Activated T-helper 17 cell treated with anti-CD3 and anti-CD28 coated beads, Interleukin-2, amount 50 U/mL, for 72 hours (primary cell): ENCODE data around the gene SLC35G4. TPM values are rescaled to one million over a fixed set of nuclear protein-coding genes. Genes with fewer than 3 reads are reported as not detected.
"Not testable (repeated sequence)": the region's sequence is repeated elsewhere in the genome, so short reads cannot be mapped to it uniquely, and the experiment has no call there.

Source experiments
- ATAC-seq: fragments of 150-1000 bp; cut with Tn5 transposase; replicated peaks from 2 replicates; pipeline ENCODE4 v1.10.0; 2021; ENCODE audit warnings: mild to moderate bottlenecking, moderate library complexity
- H3K27ac Mint-ChIP-seq: one replicate; pipeline ENCODE4 v1.8.0; 2022; ENCODE audit warnings: mixed read lengths
- H3K27me3 Mint-ChIP-seq: one replicate; pipeline ENCODE4 v1.8.0; 2022; ENCODE audit warnings: mixed read lengths
- H3K36me3 Mint-ChIP-seq: one replicate; pipeline ENCODE4 v1.8.0; 2022; ENCODE audit warnings: low read depth, mild to moderate bottlenecking, mixed read lengths
- H3K4me1 Mint-ChIP-seq: one replicate; pipeline ENCODE4 v1.8.0; 2022; ENCODE audit warnings: mixed read lengths
- H3K4me3 Mint-ChIP-seq: one replicate; pipeline ENCODE4 v1.8.0; 2022; ENCODE audit warnings: mild to moderate bottlenecking, mixed read lengths
- H3K9me3 Mint-ChIP-seq: one replicate; pipeline ENCODE4 v1.8.0; 2022; ENCODE audit warnings: mixed read lengths
- total RNA-seq, 2 donors: library from RNA; stranded (reverse); gene quantifications; one replicate each; pipeline ENCODE4 v1.2.3, GENCODE V29; 2022

The SLC35G4 gene
- not detected for total RNA-seq

DNA sequence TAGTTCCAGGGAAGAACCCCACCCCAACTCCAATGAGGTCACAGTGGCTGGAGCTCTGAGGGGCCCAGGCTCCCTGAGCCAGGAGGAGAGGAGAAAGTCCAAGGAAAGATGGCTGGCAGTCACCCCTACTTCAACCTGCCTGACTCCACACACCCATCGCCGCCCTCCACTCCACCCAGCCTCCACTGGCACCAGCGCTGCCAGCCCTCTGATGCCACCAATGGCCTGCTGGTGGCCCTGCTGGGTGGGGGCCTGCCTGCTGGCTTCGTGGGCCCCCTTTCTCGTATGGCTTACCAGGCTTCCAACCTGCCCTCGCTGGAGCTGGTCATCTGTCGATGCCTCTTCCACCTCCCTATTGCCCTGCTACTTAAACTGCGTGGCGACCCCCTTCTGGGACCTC is at the start of gene SLC35G4:
Gene SLC35G4, plus strand, starts transcription at position 109 of the 400 bp plus-strand sequence. Its CDS starts 0 bp downstream, at position 109.
- ATAC-seq, H3K4me3 Mint-ChIP-seq, H3K4me1 Mint-ChIP-seq, H3K9me3 Mint-ChIP-seq, H3K27ac Mint-ChIP-seq, H3K36me3 Mint-ChIP-seq, H3K27me3 Mint-ChIP-seq: not testable (repeated sequence)

DNA sequence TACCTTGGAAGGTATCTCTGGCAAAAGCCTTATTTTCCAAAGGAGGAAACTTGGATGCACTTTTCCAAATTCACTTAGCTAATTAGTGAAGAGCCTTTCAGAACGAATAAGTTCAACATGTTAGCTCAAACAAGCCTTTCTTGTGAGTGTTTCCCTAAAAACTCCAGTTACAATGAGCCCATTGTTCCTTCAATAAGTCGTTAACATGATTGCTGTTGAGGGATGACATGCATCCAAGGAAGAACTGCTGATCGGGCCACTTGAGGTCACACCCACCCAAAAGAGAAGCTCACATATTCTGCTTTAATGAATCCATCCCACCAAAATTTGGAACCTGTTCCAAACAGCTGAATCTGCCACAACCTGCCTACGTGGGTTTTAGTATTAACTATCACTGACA is 48.1 kb upstream of the SLC35G4 start:
- Mint-ChIP-seq H3K4me3 (no peak overlapping the region), H3K27me3 (peaks cover 7% of the 10 kb centered on the region), H3K9me3 (no peaks in the 10 kb centered on the region), H3K36me3 (no peaks in the 10 kb centered on the region), H3K27ac (no peak overlapping the region), H3K4me1 (no peaks in the 10 kb centered on the region)
- no peak for ATAC-seq

DNA sequence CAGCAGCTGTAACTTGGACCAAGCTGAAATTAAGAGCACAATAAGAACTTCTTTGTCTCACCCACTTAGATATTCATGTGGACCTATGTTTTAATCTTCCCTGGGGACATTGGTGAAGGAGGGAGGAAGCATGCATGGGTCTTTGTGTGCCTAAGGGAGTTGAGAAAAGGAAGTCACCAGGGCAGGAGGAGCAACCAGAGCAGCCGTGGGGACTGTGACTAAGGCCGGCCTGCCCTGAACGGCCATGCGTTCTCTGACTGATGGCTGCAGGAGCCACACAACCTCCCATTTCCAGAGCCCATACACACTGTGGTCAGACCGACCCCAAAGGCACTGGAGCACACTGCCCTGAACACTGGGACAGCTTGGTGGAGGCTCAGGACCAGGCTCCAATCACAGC is 43.7 kb upstream of the SLC35G4 start:
- H3K27ac Mint-ChIP-seq = no peak overlapping the region
- no peaks in the 10 kb centered on the region for H3K9me3 Mint-ChIP-seq
- peaks cover 11% of the 10 kb centered on the region for H3K27me3 Mint-ChIP-seq
- no peak for ATAC-seq
- H3K4me3 Mint-ChIP-seq = no peak overlapping the region
- H3K36me3 Mint-ChIP-seq = no peaks in the 10 kb centered on the region
- H3K4me1 Mint-ChIP-seq = no peaks in the 10 kb centered on the region

DNA sequence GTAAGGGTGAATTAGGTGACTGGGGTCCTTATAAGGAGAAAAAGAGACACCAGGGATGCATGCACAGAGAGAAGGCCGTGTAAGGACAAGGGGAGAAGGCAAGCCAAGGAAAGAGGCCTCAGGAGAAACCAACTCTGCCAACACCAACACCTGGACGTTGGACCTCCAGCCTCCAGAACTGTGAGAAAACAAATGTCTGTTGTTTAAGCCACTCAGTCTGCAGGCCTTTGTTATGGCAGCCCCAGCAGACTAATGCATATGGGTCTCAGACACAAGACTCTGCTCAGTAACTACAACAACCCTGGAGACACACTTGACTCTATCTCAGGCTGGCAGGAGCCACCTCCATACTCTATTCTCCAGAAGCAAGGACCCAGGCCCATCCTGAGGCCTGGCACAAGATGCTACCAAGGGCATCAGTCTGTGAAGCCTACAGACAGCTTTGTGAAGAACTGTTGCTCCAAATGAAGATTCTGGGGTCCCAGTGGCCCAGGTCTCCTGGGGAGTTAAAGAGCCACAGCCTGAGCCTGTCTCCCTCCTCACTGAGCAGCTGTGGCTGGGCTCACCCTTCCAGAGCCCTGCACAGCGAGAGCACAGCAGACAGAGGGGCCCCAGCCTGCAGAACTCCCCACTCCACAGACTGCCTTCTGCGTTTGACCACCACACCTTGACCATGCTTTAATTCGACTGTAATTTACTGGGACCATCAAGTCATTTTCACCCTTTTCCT is 43.0 kb upstream of the SLC35G4 start:
- H3K27ac Mint-ChIP-seq = no peak overlapping the region
- no peaks in the 10 kb centered on the region for H3K36me3 Mint-ChIP-seq
- H3K4me3 Mint-ChIP-seq = no peak overlapping the region
- ATAC-seq = no peak
- no peaks in the 10 kb centered on the region for H3K9me3 Mint-ChIP-seq
- no peaks in the 10 kb centered on the region for H3K4me1 Mint-ChIP-seq
- H3K27me3 Mint-ChIP-seq = peaks cover 10% of the 10 kb centered on the region

DNA sequence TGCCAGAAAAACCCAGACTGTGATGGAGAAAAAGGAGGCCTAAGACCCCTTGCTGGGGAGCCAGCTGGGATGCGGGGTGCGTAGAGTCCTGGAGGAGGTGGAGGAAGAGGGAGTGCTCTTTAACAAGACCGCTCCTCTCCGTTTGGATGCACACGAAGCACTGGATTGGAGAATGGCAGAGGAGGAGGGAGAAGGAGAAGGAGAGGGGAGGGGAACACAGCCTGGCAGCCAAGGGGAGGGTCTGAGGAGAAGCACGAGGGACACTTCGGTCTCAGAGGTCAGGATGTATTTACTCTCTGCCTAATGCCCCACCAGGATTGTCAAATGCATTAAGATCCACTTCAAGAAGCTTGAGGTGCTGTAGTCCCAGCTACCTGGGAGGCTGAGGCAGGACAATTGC is 42.0 kb upstream of the SLC35G4 start:
- H3K27ac Mint-ChIP-seq = no peak overlapping the region

DNA sequence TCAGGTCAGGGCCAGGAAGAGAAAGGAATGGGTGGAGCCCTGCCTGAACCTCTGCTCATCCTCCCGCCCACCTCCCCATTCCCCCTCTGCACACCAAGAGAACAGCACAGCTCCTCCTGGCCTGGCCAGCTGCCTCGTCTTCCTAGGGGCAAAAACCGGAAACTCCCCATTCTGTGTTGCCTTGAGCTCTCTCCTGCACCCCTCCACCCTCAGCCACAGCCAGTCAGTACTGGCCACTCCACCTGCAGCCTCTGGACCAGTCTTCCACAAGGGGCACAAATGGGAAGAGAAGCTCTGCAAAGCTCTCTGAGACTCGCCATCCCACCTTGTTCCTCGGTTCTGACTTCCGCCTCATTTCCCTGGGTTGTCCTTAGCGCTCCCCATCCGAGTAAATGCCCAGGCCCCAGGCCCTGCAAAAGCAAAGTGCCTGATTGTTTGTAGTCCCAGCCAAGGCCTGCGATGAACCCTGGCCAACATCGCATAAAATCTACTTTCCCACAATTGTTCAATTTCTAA is 39.3 kb upstream of the SLC35G4 start:
- H3K4me1 Mint-ChIP-seq = no peaks in the 10 kb centered on the region
- ATAC-seq = no peak
- peaks cover 3% of the 10 kb centered on the region for H3K27me3 Mint-ChIP-seq
- no peaks in the 10 kb centered on the region for H3K9me3 Mint-ChIP-seq
- H3K4me3 Mint-ChIP-seq = no peak overlapping the region
- H3K27ac Mint-ChIP-seq = no peak overlapping the region
- H3K36me3 Mint-ChIP-seq = no peaks in the 10 kb centered on the region

More for the DNA sequence above, 42.0 kb upstream of the SLC35G4 start:
- H3K9me3 Mint-ChIP-seq = no peaks in the 10 kb centered on the region
- no peaks in the 10 kb centered on the region for H3K4me1 Mint-ChIP-seq
- no peaks in the 10 kb centered on the region for H3K36me3 Mint-ChIP-seq
- no peak for ATAC-seq
- H3K27me3 Mint-ChIP-seq = peaks cover 3% of the 10 kb centered on the region
- no peak overlapping the region for H3K4me3 Mint-ChIP-seq

DNA sequence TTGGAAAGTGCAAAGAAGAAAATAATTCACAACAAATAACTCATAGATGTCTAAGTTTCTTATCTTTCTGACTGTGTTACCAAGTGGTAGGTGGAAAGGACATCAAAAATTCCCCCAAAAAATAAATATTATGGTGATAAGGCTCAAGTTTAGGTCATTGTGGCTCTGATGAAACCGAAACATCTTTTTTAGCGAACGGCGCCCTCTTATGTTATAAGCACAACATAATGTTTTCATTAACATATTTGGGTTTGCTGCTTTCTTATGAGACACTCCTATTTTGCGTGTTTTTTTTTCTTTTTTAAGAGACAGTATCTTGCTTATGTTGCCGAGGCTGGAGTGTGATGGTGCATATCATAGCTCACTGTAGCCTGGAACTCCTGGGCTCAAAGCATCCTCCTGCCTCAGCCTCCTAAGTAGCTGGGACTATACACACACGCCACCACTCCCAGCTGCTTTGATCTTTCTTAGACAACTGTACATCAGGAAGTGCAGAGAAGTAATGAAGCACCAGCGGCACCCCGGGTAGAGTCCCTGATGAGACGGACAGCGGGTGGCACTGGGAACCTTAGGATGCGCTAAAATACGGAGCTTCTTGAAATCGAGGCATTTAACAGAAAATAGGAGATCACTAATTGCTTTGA is 38.5 kb upstream of the SLC35G4 start:
- no peaks in the 10 kb centered on the region for H3K36me3 Mint-ChIP-seq
- H3K4me1 Mint-ChIP-seq = no peaks in the 10 kb centered on the region
- H3K27ac Mint-ChIP-seq = no peak overlapping the region
- H3K27me3 Mint-ChIP-seq = peaks cover 3% of the 10 kb centered on the region
- no peaks in the 10 kb centered on the region for H3K9me3 Mint-ChIP-seq
- no peak for ATAC-seq
- H3K4me3 Mint-ChIP-seq = no peak overlapping the region

DNA sequence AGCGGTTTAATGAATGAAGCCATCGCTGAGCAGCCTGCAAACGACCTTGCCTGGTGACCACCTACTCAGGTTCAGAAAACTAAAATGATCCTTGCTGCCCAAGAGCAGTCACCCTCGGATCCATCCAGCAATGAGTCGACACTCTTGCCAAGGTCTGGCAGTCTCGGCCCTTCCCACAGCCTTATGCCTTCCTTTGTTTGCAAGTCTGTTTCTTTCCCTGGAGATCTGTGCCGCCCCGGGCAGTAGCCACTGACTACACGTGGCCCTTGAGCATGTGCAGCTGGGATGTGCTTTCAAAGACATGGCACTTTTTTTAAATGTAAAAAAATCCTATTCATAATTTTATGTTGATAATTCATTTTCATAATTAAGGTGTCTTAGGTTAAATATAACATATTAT is 37.2 kb upstream of the SLC35G4 start:
- Mint-ChIP-seq H3K36me3 (no peaks in the 10 kb centered on the region), H3K9me3 (no peaks in the 10 kb centered on the region), H3K4me3 (no peak overlapping the region), H3K27me3 (peaks cover 2% of the 10 kb centered on the region), H3K4me1 (no peaks in the 10 kb centered on the region), H3K27ac (no peak overlapping the region)
- no peak for ATAC-seq

DNA sequence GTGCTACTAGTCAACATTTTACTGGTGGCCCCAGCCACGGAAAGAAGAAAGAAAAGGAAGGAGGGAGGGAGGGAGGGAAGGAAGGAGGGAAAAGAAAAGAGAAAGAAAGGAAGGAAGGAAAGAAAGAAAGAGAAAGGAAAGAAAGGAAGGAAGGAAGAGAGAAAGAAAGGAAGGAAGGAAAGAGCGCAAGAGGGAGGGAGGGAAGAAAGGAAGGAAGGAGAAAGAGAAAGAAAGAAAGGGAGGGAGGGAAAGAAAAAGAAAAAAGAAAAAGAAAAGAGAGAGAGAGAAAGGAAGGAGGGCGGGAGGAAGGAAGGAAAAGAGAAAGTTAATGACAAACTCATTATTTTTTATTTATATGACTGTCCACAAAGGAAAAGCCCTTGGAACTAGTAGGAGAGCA is 34.9 kb upstream of the SLC35G4 start:
- ATAC-seq = no peak
- peaks cover 7% of the 10 kb centered on the region for H3K4me1 Mint-ChIP-seq
- no peaks in the 10 kb centered on the region for H3K9me3 Mint-ChIP-seq
- no peaks in the 10 kb centered on the region for H3K36me3 Mint-ChIP-seq
- H3K27me3 Mint-ChIP-seq = no peaks in the 10 kb centered on the region
- no peak overlapping the region for H3K4me3 Mint-ChIP-seq
- no peak overlapping the region for H3K27ac Mint-ChIP-seq

DNA sequence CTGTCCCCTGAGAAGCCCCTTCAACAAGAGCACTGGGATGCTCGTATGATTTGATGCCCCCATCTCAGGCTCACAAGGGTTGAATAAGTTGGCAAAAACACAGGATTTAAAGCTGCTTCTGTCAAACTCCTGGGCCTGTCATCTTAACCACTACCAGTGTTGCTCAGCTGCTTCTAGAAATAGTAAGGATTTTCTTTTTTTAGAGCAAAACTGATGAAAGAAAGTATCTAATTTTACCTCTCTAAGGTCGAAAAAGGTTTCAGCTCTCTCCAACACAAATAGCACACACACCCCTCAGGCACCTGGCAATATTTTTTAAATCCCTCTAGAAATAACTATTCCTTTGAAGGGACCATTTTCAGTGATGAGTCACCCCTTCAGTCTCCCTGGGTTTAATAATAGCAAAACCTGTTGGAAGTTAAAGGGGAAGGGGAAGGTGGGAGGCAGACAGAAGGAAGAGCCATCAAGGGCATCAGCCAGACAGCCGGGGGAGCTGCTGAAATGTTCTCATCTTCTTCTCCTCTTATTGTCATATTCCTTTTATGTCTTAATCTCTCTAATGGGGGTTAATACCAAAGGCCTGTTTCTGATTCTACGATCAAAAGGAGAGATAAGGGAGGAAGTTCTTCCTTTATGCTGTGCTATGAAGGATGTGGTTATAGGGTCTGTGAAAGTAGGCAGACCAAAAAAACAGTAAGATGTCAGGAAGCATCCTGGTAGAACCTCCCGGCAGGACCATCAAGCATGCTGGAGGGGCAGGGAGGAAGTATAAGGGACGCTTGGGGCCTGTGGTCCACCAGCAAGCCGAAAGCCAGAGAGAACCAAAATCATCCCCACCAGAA is 31.9 kb upstream of the SLC35G4 start:
- peak overlapping the region; percentile 17 for H3K4me3 Mint-ChIP-seq
- no peaks in the 10 kb centered on the region for H3K9me3 Mint-ChIP-seq
- no peak for ATAC-seq
- no peaks in the 10 kb centered on the region for H3K36me3 Mint-ChIP-seq
- no peaks in the 10 kb centered on the region for H3K27me3 Mint-ChIP-seq
- H3K27ac Mint-ChIP-seq = peak overlapping the region; percentile 56
- peaks cover 7% of the 10 kb centered on the region for H3K4me1 Mint-ChIP-seq

DNA sequence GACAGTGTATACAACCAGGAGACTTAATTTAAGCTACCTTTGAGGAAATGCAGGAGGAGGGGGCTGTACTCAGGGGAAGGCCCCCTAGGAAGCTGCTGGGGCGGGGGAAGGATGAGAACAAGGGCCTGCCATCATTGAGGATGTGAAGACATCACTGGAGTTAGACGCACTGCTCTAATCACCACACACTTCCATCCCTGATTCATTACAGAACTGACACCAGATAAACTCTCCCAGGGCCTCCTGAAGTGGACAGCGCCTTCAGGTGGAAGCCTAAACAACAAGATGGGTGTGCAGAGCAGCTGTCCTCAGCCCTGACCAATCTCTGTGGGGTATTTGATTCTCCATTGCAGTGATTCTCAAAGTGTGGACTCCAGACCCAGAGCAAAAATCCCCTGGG is 30.6 kb upstream of the SLC35G4 start:
- Mint-ChIP-seq H3K4me3 (no peak overlapping the region), H3K9me3 (no peaks in the 10 kb centered on the region), H3K27ac (peak overlapping the region; percentile 8), H3K27me3 (no peaks in the 10 kb centered on the region), H3K36me3 (no peaks in the 10 kb centered on the region), H3K4me1 (peaks cover 7% of the 10 kb centered on the region)
- no peak for ATAC-seq

DNA sequence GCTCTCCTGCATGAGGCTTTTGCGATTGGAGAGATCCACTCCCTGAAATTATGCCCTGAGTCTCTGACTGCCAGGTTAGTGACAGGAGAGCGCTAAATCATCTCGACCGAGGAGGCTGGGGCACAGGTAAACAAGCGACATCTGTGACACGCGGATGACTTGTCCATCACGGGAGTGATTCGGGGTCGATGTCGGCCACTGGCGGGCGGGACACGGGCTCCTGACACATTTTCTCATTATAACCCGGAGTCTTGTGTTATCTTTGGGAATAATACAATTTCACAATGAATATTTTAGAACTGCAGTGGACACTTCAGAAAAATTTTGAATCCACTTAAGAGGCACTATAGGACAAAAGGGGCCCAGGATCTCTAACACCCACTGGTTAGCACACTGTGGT is 29.5 kb upstream of the SLC35G4 start:
- Mint-ChIP-seq H3K4me3 (no peak overlapping the region), H3K27ac (no peak overlapping the region), H3K36me3 (no peaks in the 10 kb centered on the region), H3K27me3 (no peaks in the 10 kb centered on the region), H3K4me1 (peaks cover 7% of the 10 kb centered on the region), H3K9me3 (no peaks in the 10 kb centered on the region)
- no peak for ATAC-seq

DNA sequence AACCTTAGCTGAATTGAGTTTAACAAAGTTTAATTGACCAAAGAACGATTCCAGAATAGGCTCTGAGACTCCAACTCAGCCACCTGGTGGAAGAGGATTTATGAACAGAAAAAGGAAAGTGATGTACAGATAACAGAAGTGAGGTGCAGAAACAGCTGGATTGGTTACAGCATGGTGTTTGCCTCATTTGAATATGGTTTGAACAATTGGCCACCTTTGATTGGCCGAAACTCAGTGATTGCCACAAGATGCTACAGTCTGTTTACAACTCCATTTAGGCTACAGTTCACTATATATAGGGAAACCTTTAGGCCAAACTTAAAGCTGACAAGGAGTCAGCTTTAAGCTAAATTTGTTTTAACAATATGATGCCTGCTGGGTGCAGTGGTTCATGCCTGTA is 28.1 kb upstream of the SLC35G4 start:
- no peaks in the 10 kb centered on the region for H3K27me3 Mint-ChIP-seq
- no peaks in the 10 kb centered on the region for H3K36me3 Mint-ChIP-seq
- no peak overlapping the region for H3K4me3 Mint-ChIP-seq
- no peak for ATAC-seq
- no peak overlapping the region for H3K27ac Mint-ChIP-seq
- peaks cover 8% of the 10 kb centered on the region for H3K4me1 Mint-ChIP-seq
- H3K9me3 Mint-ChIP-seq = no peaks in the 10 kb centered on the region

DNA sequence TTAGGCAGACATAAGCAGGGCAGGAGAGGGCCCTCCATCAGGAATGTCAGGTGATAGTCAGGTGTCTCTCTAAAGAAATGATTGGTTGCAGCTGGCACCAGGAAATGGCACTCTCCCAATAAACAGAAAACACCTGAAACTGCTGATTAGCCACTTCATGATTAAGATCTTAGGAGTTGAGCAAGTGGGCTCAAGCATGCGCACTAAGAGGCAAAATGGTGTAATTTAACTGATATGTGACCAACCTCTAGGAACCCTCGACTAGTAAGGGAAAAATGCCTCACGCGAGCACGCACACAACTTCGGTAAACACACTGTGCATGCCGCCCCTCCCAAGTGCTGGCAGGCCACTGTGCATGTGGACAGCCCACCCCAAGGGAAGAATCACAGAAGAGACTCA is 23.8 kb upstream of the SLC35G4 start:
- Mint-ChIP-seq H3K4me3 (no peak overlapping the region), H3K9me3 (no peaks in the 10 kb centered on the region), H3K27me3 (no peaks in the 10 kb centered on the region), H3K36me3 (no peaks in the 10 kb centered on the region), H3K4me1 (peaks cover 20% of the 10 kb centered on the region), H3K27ac (no peak overlapping the region)
- ATAC-seq = no peak
